OCI-M2 (cell line): ENCODE results near the gene MON2.
"Not testable (repeated sequence)": the region's sequence is repeated elsewhere in the genome, so short reads cannot be mapped to it uniquely, and the experiment has no call there.

Experiments used
- DNase-seq: peaks from one replicate; lab custom pipeline; 2025; ENCODE audit not compliant: unreplicated experiment; lab: John Stamatoyannopoulos, UW

MON2 gene

GRCh38 chr12:62466594-62467491 lies at the start of gene MON2:
MON2 (plus strand) TSS chr12:62466826; CDS start chr12:62467208, 382 bp downstream.
- DNase-seq = no peak

GRCh38 chr12:62426089-62426488 lies 40.5 kb upstream of the MON2 start:
- DNase-seq = no peak

GRCh38 chr12:62429457-62429856 lies 37.2 kb upstream of the MON2 start:
- DNase-seq = no peak

GRCh38 chr12:62434494-62435302 lies 31.9 kb upstream of the MON2 start:
- DNase-seq = no peak

- DNase-seq = no peak
Observed at GRCh38 chr12:62435303-62436163, 31.1 kb upstream of the MON2 start.

- no peak for DNase-seq
Observed at GRCh38 chr12:62436164-62436503, 30.5 kb upstream of the MON2 start.

- DNase-seq = peak; percentile 20
Observed at GRCh38 chr12:62438098-62438692, 28.4 kb upstream of the MON2 start.

GRCh38 chr12:62446754-62447452 lies 19.7 kb upstream of the MON2 start:
- no peak for DNase-seq

- no peak for DNase-seq
Observed at GRCh38 chr12:62448436-62448835, 18.2 kb upstream of the MON2 start.

- not testable (repeated sequence) for DNase-seq
Observed at GRCh38 chr12:62455429-62455828, 11.2 kb upstream of the MON2 start.

- DNase-seq = no peak
Observed at GRCh38 chr12:62458626-62459025, 8.0 kb upstream of the MON2 start.

- DNase-seq = no peak
Observed at GRCh38 chr12:62459976-62460375, 6.7 kb upstream of the MON2 start.

- not testable (repeated sequence) for DNase-seq
Observed at GRCh38 chr12:62461171-62461837, 5.3 kb upstream of the MON2 start.

- not testable (repeated sequence) for DNase-seq
Observed at GRCh38 chr12:62463252-62463651, 3.4 kb upstream of the MON2 start.

GRCh38 chr12:62466018-62466593 lies 520 bp upstream of the MON2 start:
- DNase-seq = no peak

- no peak for DNase-seq
Observed at GRCh38 chr12:62468397-62468796, 1.8 kb downstream of the MON2 start.

- DNase-seq = no peak
Observed at GRCh38 chr12:62468935-62469334, 2.3 kb downstream of the MON2 start.

- no peak for DNase-seq
Observed at GRCh38 chr12:62469704-62470103, 3.1 kb downstream of the MON2 start.

GRCh38 chr12:62471734-62472133 lies 5.1 kb downstream of the MON2 start:
- no peak for DNase-seq
